DOHH2 (cell line): ENCODE measurements around the gene STARD8.

Experiments
- EZH2phosphoT487 ChIP-seq: fragments of 200-600 bp; sonication (generic); IDR thresholded peaks from 2 replicates; pipeline ENCODE4 v1.6.1; 2017; ENCODE audit warnings: borderline replicate concordance, mild to moderate bottlenecking, antibody characterized with exemption, low read length, moderate library complexity, mixed read lengths
- TF ChIP-seq, protein P1 (sequence below): fragments of 200-600 bp; sonication (generic); IDR thresholded peaks from one replicate; pipeline ENCODE4 v1.5.1; 2014; ENCODE audit warnings: antibody characterized with exemption, mild to moderate bottlenecking, low read depth, low read length; ENCODE audit not compliant: poor library complexity, severe bottlenecking

DNA sequence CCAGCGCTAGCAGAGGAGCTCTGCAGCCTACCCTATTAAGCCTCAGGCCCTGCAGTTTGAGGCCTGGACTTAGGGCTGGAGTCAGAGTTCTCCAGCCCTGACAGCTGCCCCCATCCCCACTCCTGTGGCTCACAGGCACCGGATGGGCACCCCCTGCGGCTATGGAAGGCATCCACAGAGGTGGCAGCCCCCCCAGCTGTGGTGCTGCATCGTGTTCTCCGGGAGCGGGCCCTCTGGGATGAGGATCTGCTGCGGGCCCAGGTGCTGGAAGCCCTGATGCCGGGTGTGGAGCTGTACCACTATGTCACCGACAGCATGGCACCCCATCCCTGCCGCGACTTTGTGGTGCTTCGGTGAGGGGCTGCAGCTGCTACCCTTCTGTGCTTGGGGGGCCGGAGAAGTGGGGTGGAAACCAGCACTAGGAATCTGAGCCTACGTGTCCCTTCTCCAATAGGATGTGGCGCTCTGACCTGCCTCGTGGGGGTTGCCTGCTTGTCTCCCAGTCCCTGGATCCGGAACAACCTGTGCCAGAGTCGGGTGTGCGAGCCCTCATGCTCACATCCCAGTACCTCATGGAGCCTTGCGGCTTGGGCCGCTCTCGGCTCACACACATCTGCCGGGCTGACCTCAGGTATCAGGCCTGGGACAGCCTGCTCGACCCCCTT is 76.2 kb downstream of the STARD8 start:
- TF ChIP-seq, protein P1, sequence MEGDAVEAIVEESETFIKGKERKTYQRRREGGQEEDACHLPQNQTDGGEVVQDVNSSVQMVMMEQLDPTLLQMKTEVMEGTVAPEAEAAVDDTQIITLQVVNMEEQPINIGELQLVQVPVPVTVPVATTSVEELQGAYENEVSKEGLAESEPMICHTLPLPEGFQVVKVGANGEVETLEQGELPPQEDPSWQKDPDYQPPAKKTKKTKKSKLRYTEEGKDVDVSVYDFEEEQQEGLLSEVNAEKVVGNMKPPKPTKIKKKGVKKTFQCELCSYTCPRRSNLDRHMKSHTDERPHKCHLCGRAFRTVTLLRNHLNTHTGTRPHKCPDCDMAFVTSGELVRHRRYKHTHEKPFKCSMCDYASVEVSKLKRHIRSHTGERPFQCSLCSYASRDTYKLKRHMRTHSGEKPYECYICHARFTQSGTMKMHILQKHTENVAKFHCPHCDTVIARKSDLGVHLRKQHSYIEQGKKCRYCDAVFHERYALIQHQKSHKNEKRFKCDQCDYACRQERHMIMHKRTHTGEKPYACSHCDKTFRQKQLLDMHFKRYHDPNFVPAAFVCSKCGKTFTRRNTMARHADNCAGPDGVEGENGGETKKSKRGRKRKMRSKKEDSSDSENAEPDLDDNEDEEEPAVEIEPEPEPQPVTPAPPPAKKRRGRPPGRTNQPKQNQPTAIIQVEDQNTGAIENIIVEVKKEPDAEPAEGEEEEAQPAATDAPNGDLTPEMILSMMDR = no peak
- TF ChIP-seq EZH2phosphoT487 = no peak
